Ectodermal cell (in vitro differentiated cells): ENCODE data around the gene EHD4.

ENCODE experiments used
- H3K27ac ChIP-seq: 2 replicates; pipeline ENCODE4 v1.7.0; 2013; ENCODE audit warnings: mild to moderate bottlenecking, low read depth, low read length; ENCODE audit not compliant: insufficient read depth, poor library complexity, severe bottlenecking
- H3K27me3 ChIP-seq: 2 replicates; pipeline ENCODE4 v1.7.0; 2013; ENCODE audit warnings: mild to moderate bottlenecking, low read length; ENCODE audit not compliant: insufficient read depth, control insufficient read depth, poor library complexity, severe bottlenecking
- H3K36me3 ChIP-seq: one replicate; pipeline ENCODE4 v1.7.0; 2013; ENCODE audit warnings: low read length; ENCODE audit not compliant: control insufficient read depth, insufficient read depth
- H3K4me1 ChIP-seq: one replicate; pipeline ENCODE4 v1.7.0; 2013; ENCODE audit warnings: low read length; ENCODE audit not compliant: control insufficient read depth, insufficient read depth
- H3K4me3 ChIP-seq: 2 replicates; pipeline ENCODE4 v1.7.0; 2013; ENCODE audit warnings: low read depth, low read length, control low read depth; ENCODE audit not compliant: insufficient read depth
- H3K9me3 ChIP-seq: 2 replicates; pipeline ENCODE4 v1.7.0; 2013; ENCODE audit warnings: mild to moderate bottlenecking, low read length, moderate library complexity; ENCODE audit not compliant: control insufficient read depth
- WGBS, 2 experiments: methylation state at CpG; one replicate each; pipeline ENCODE4 v1.1.7; 2013; ENCODE audit warnings: missing lambda C conversion rate in 2 of 2; 5-methylcytosine and 5-hydroxymethylcytosine counted together

EHD4 gene

GRCh38 chr15:42010434-42010833, 38.1 kb upstream of the EHD4 start:
- WGBS, 2 experiments = 53 to 76% methylated on average over 1 of the region's 1 CpG
- no peaks in the 10 kb centered on the region for H3K27me3 ChIP-seq
- no peak overlapping the region for H3K4me3 ChIP-seq
- no peaks in the 10 kb centered on the region for H3K36me3 ChIP-seq
- no peak overlapping the region for H3K27ac ChIP-seq
- H3K4me1 ChIP-seq = no peaks in the 10 kb centered on the region
- H3K9me3 ChIP-seq = no peaks in the 10 kb centered on the region

GRCh38 chr15:42009474-42009873, 37.1 kb upstream of the EHD4 start:
- 84 to 85% methylated on average over 5 of the region's 5 CpGs for WGBS, 2 experiments
- no peaks in the 10 kb centered on the region for H3K27me3 ChIP-seq

GRCh38 chr15:42009022-42009421, 36.7 kb upstream of the EHD4 start:
- Histone ChIP-seq H3K27me3 (no peaks in the 10 kb centered on the region), H3K9me3 (no peaks in the 10 kb centered on the region), H3K36me3 (no peaks in the 10 kb centered on the region)

More at GRCh38 chr15:42009474-42009873, 37.1 kb upstream of the EHD4 start:
- no peak overlapping the region for H3K27ac ChIP-seq
- H3K9me3 ChIP-seq = no peaks in the 10 kb centered on the region
- H3K4me1 ChIP-seq = no peaks in the 10 kb centered on the region
- no peaks in the 10 kb centered on the region for H3K36me3 ChIP-seq
- H3K4me3 ChIP-seq = no peak overlapping the region

GRCh38 chr15:42007386-42007785, 35.0 kb upstream of the EHD4 start:
- no peaks in the 10 kb centered on the region for H3K27me3 ChIP-seq
- no peaks in the 10 kb centered on the region for H3K4me1 ChIP-seq
- no peaks in the 10 kb centered on the region for H3K36me3 ChIP-seq
- 83 to 97% methylated on average over 1 of the region's 1 CpG for WGBS, 2 experiments
- H3K9me3 ChIP-seq = no peaks in the 10 kb centered on the region
- H3K27ac ChIP-seq = no peak overlapping the region
- no peak overlapping the region for H3K4me3 ChIP-seq

More at GRCh38 chr15:42009022-42009421, 36.7 kb upstream of the EHD4 start:
- Histone ChIP-seq H3K4me1 (no peaks in the 10 kb centered on the region), H3K27ac (no peak overlapping the region), H3K4me3 (no peak overlapping the region)

GRCh38 chr15:42002333-42002732, 30.0 kb upstream of the EHD4 start:
- no peaks in the 10 kb centered on the region for H3K9me3 ChIP-seq
- no peaks in the 10 kb centered on the region for H3K27me3 ChIP-seq
- no peaks in the 10 kb centered on the region for H3K36me3 ChIP-seq
- WGBS, 2 experiments = 86 to 87% methylated on average over 6 of the region's 6 CpGs
- H3K4me3 ChIP-seq = no peak overlapping the region
- H3K4me1 ChIP-seq = no peaks in the 10 kb centered on the region
- no peak overlapping the region for H3K27ac ChIP-seq

- H3K36me3 ChIP-seq = no peaks in the 10 kb centered on the region
- no peak overlapping the region for H3K27ac ChIP-seq
- H3K27me3 ChIP-seq = no peaks in the 10 kb centered on the region
- H3K9me3 ChIP-seq = no peaks in the 10 kb centered on the region
- H3K4me3 ChIP-seq = no peak overlapping the region
- 93 to 94% methylated on average over 4 of the region's 4 CpGs for WGBS, 2 experiments
- H3K4me1 ChIP-seq = no peaks in the 10 kb centered on the region
Measured at GRCh38 chr15:42001236-42001635, 28.9 kb upstream of the EHD4 start.

GRCh38 chr15:41999290-42000285, 27.2 kb upstream of the EHD4 start:
- H3K36me3 ChIP-seq = no peaks in the 10 kb centered on the region
- 91% methylated on average over 15 of the region's 15 CpGs for WGBS, 2 experiments
- H3K4me3 ChIP-seq = no peak overlapping the region
- H3K4me1 ChIP-seq = no peaks in the 10 kb centered on the region
- no peaks in the 10 kb centered on the region for H3K27me3 ChIP-seq
- no peaks in the 10 kb centered on the region for H3K9me3 ChIP-seq
- no peak overlapping the region for H3K27ac ChIP-seq

GRCh38 chr15:41997845-41998244, 25.5 kb upstream of the EHD4 start:
- Histone ChIP-seq H3K27ac (no peak overlapping the region), H3K9me3 (no peaks in the 10 kb centered on the region), H3K27me3 (no peaks in the 10 kb centered on the region), H3K36me3 (no peaks in the 10 kb centered on the region), H3K4me1 (no peaks in the 10 kb centered on the region), H3K4me3 (no peak overlapping the region)
- 90 to 93% methylated on average over 3 of the region's 3 CpGs for WGBS, 2 experiments

- Histone ChIP-seq H3K4me3 (no peak overlapping the region), H3K27me3 (no peaks in the 10 kb centered on the region), H3K9me3 (no peaks in the 10 kb centered on the region), H3K36me3 (no peaks in the 10 kb centered on the region), H3K27ac (no peak overlapping the region), H3K4me1 (no peaks in the 10 kb centered on the region)
- 94% methylated on average over 13 of the region's 13 CpGs for WGBS, 2 experiments
Measured at GRCh38 chr15:41996921-41997592, 24.7 kb upstream of the EHD4 start.

- Histone ChIP-seq H3K4me3 (no peak overlapping the region), H3K27ac (no peak overlapping the region), H3K27me3 (no peaks in the 10 kb centered on the region), H3K4me1 (no peaks in the 10 kb centered on the region), H3K36me3 (no peaks in the 10 kb centered on the region), H3K9me3 (no peaks in the 10 kb centered on the region)
- 91 to 93% methylated on average over 10 of the region's 10 CpGs for WGBS, 2 experiments
Measured at GRCh38 chr15:41996376-41996775, 24.0 kb upstream of the EHD4 start.
